ENCODE data around the gene DLG2.

DNA sequence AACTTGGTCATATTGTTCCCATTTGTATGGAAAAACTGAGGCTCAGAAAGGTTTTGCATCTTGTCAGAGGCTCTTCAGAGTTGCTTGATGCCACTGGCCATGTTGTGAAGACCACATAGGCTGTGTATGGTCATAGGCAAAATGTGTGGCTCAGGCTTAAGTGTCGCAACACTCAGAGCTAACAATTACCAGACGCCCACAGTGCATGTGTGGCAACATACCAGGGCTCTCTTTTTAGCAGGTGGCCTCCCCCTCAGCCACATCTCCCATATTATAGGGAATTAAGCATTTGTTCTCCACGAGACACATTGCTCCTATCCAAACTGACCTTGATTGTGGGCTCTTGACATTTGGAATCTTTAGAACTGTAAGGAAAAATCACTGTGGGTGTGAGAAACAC, 802.5 kb downstream of the DLG2 start:
- TF ChIP-seq FOXA1 (IDR thresholded peaks at IDR 0.05) (no peak), EGR1 (IDR thresholded peaks at IDR 0.05; ENCODE audit: low read depth in 2 of 2) (no peak), HNF4G (IDR thresholded peaks at IDR 0.05) (no peak), MAX (IDR thresholded peaks at IDR 0.05) (no peak), YY1 (IDR thresholded peaks at IDR 0.05) (no peak), SP1 (IDR thresholded peaks at IDR 0.05) (no peak)
- TF ChIP-seq, protein P1, sequence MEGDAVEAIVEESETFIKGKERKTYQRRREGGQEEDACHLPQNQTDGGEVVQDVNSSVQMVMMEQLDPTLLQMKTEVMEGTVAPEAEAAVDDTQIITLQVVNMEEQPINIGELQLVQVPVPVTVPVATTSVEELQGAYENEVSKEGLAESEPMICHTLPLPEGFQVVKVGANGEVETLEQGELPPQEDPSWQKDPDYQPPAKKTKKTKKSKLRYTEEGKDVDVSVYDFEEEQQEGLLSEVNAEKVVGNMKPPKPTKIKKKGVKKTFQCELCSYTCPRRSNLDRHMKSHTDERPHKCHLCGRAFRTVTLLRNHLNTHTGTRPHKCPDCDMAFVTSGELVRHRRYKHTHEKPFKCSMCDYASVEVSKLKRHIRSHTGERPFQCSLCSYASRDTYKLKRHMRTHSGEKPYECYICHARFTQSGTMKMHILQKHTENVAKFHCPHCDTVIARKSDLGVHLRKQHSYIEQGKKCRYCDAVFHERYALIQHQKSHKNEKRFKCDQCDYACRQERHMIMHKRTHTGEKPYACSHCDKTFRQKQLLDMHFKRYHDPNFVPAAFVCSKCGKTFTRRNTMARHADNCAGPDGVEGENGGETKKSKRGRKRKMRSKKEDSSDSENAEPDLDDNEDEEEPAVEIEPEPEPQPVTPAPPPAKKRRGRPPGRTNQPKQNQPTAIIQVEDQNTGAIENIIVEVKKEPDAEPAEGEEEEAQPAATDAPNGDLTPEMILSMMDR (IDR thresholded peaks at IDR 0.05; ENCODE audit: low read depth, low read length, missing input control): no peak
- TF ChIP-seq, protein P2, sequence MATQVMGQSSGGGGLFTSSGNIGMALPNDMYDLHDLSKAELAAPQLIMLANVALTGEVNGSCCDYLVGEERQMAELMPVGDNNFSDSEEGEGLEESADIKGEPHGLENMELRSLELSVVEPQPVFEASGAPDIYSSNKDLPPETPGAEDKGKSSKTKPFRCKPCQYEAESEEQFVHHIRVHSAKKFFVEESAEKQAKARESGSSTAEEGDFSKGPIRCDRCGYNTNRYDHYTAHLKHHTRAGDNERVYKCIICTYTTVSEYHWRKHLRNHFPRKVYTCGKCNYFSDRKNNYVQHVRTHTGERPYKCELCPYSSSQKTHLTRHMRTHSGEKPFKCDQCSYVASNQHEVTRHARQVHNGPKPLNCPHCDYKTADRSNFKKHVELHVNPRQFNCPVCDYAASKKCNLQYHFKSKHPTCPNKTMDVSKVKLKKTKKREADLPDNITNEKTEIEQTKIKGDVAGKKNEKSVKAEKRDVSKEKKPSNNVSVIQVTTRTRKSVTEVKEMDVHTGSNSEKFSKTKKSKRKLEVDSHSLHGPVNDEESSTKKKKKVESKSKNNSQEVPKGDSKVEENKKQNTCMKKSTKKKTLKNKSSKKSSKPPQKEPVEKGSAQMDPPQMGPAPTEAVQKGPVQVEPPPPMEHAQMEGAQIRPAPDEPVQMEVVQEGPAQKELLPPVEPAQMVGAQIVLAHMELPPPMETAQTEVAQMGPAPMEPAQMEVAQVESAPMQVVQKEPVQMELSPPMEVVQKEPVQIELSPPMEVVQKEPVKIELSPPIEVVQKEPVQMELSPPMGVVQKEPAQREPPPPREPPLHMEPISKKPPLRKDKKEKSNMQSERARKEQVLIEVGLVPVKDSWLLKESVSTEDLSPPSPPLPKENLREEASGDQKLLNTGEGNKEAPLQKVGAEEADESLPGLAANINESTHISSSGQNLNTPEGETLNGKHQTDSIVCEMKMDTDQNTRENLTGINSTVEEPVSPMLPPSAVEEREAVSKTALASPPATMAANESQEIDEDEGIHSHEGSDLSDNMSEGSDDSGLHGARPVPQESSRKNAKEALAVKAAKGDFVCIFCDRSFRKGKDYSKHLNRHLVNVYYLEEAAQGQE (IDR thresholded peaks at IDR 0.05): no peak
